Caco-2 (cell line): ENCODE results near the gene PPIL4. TPM values are rescaled to one million over a fixed set of nuclear protein-coding genes. Genes with fewer than 3 reads are reported as not detected.
"Not testable (repeated sequence)": the region's sequence is repeated elsewhere in the genome, so short reads cannot be mapped to it uniquely, and the experiment has no call there.

Experiments
- BruUV-seq: library from RNA; stranded (reverse); fragments of 400-500 nt; replicated peaks from 2 replicates; lab custom pipeline; 2021; lab: Mats Ljungman, UMichigan
- CTCF ChIA-PET: fragments of 300-600 bp; sonication (Branson Sonifier 250); formaldehyde crosslinking; loops from one replicate; lab custom pipeline; 2022; ENCODE audit warnings: antibody characterized with exemption; lab: Charles Lee
- POLR2A ChIA-PET: fragments of 300-600 bp; sonication (Branson Sonifier 250); formaldehyde crosslinking; loops from one replicate; lab custom pipeline; 2022; ENCODE audit warnings: antibody characterized with exemption; lab: Charles Lee
- DNase-seq, 2 experiments: peaks; one replicate each; pipeline versions ENCODE4 v3.0.0 to v3.0.0-alpha.2; 2020 to 2022
- H3K27me3 ChIP-seq: replicated peaks from 2 replicates; pipeline ENCODE4 v1.6.0; 2011; ENCODE audit warnings: low read length; ENCODE audit not compliant: control insufficient read depth, insufficient read depth
- H3K36me3 ChIP-seq: 2 replicates; pipeline ENCODE4 v1.5.1; 2011; ENCODE audit warnings: low read length; ENCODE audit not compliant: control insufficient read depth, insufficient read depth
- H3K4me1 ChIP-seq: fragments of 250-450 bp; sonication (Bioruptor Pico); 2 replicates; pipeline ENCODE4 v1.5.1; 2020; ENCODE audit warnings: mild to moderate bottlenecking
- H3K4me3 ChIP-seq: 2 replicates; pipeline ENCODE4 v1.5.1; 2011; ENCODE audit warnings: low read depth, mild to moderate bottlenecking, control low read depth, low read length
- H3K9me3 ChIP-seq: fragments of 250-450 bp; sonication (Bioruptor Pico); 2 replicates; pipeline ENCODE4 v1.5.1; 2020; ENCODE audit warnings: mild to moderate bottlenecking, moderate library complexity
- H3K27ac Mint-ChIP-seq: one replicate; pipeline ENCODE4 v1.8.0; 2022; ENCODE audit warnings: mixed read lengths; ENCODE audit not compliant: unreplicated experiment
- H3K27me3 Mint-ChIP-seq: one replicate; pipeline ENCODE4 v1.8.0; 2022; ENCODE audit warnings: mixed read lengths; ENCODE audit not compliant: insufficient read depth, unreplicated experiment
- H3K36me3 Mint-ChIP-seq: one replicate; pipeline ENCODE4 v1.8.0; 2022; ENCODE audit warnings: mild to moderate bottlenecking, mixed read lengths; ENCODE audit not compliant: insufficient read depth, unreplicated experiment
- H3K4me1 Mint-ChIP-seq: one replicate; pipeline ENCODE4 v1.8.0; 2022; ENCODE audit warnings: low read depth, mixed read lengths; ENCODE audit not compliant: unreplicated experiment
- H3K4me3 Mint-ChIP-seq: one replicate; pipeline ENCODE4 v1.8.0; 2022; ENCODE audit warnings: mild to moderate bottlenecking, moderate library complexity, mixed read lengths; ENCODE audit not compliant: unreplicated experiment
- H3K9me3 Mint-ChIP-seq: one replicate; pipeline ENCODE4 v1.8.0; 2022; ENCODE audit warnings: mixed read lengths; ENCODE audit not compliant: unreplicated experiment
- intact Hi-C: fragments of 100-400 bp; cut with micrococcal nuclease; formaldehyde crosslinking; loops from one replicate; pipeline ENCODE4 v1.10.0; 2022; ENCODE audit not compliant: unreplicated experiment
- total RNA-seq: library from RNA; stranded (reverse); gene quantifications from 2 replicates; pipeline ENCODE4 v1.2.3, GENCODE V29; 2022
- TF ChIP-seq, protein P1 (sequence below), 2 experiments: fragments of 200-600 bp in 1 of 2; IDR thresholded peaks; 1 replicate in 1 of 2; 2 replicates in 1 of 2; pipeline versions ENCODE4 v1.5.1 to v1.8.0; 2011 to 2022; ENCODE audit warnings: antibody characterized with exemption in 1 of 2, control low read depth in 1 of 2, inconsistent platforms in 1 of 2, low read depth in 1 of 2, low read length in 1 of 2, mild to moderate bottlenecking in 1 of 2, moderate library complexity in 1 of 2; ENCODE audit not compliant: insufficient read depth in 1 of 2, severe bottlenecking in 1 of 2, unreplicated experiment in 1 of 2

Gene PPIL4
- total RNA-seq, 1 experiment from 2014 or later, result 28.4 TPM

GRCh38 chr6:149463781-149464180, 82.1 kb downstream of the PPIL4 start:
- BruUV-seq, result no TSS peak
- CTCF ChIA-PET, result no interaction called here
- H3K27me3 ChIP-seq, result no peaks in the 10 kb centered on the region
- Mint-ChIP-seq H3K27ac (no peak overlapping the region), H3K4me1 (no peaks in the 10 kb centered on the region), H3K36me3 (no peaks in the 10 kb centered on the region), H3K9me3 (no peaks in the 10 kb centered on the region), H3K27me3 (no peaks in the 10 kb centered on the region), H3K4me3 (no peak overlapping the region)
- no peak for DNase-seq
- TF ChIP-seq, protein P1, sequence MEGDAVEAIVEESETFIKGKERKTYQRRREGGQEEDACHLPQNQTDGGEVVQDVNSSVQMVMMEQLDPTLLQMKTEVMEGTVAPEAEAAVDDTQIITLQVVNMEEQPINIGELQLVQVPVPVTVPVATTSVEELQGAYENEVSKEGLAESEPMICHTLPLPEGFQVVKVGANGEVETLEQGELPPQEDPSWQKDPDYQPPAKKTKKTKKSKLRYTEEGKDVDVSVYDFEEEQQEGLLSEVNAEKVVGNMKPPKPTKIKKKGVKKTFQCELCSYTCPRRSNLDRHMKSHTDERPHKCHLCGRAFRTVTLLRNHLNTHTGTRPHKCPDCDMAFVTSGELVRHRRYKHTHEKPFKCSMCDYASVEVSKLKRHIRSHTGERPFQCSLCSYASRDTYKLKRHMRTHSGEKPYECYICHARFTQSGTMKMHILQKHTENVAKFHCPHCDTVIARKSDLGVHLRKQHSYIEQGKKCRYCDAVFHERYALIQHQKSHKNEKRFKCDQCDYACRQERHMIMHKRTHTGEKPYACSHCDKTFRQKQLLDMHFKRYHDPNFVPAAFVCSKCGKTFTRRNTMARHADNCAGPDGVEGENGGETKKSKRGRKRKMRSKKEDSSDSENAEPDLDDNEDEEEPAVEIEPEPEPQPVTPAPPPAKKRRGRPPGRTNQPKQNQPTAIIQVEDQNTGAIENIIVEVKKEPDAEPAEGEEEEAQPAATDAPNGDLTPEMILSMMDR (IDR thresholded peaks at IDR 0.05; ENCODE audit: insufficient read depth in 1 of 2, low read depth in 1 of 2, low read length in 1 of 2, severe bottlenecking in 1 of 2, unreplicated experiment in 1 of 2), result no peak
- H3K9me3 ChIP-seq, result no peaks in the 10 kb centered on the region
- H3K36me3 ChIP-seq, result no peaks in the 10 kb centered on the region
- POLR2A ChIA-PET, result interaction anchor here (0.6 kb wide), 1 partner anchor 35 kb away, joined by 4 read pairs; no protein-coding TSS in a partner anchor
- no peaks in the 10 kb centered on the region for H3K4me1 ChIP-seq
- H3K4me3 ChIP-seq, result no peak overlapping the region
- intact Hi-C loops, result no loop called here

- CTCF ChIA-PET, H3K4me1 Mint-ChIP-seq, H3K27me3 ChIP-seq, H3K4me3 Mint-ChIP-seq, H3K36me3 ChIP-seq, H3K4me3 ChIP-seq, H3K27ac Mint-ChIP-seq, BruUV-seq, H3K36me3 Mint-ChIP-seq, POLR2A ChIA-PET, H3K4me1 ChIP-seq, intact Hi-C loops, H3K9me3 ChIP-seq, DNase-seq, H3K27me3 Mint-ChIP-seq, H3K9me3 Mint-ChIP-seq: not testable (repeated sequence)
Observed at GRCh38 chr6:149462712-149463111, 83.1 kb downstream of the PPIL4 start.

DNA sequence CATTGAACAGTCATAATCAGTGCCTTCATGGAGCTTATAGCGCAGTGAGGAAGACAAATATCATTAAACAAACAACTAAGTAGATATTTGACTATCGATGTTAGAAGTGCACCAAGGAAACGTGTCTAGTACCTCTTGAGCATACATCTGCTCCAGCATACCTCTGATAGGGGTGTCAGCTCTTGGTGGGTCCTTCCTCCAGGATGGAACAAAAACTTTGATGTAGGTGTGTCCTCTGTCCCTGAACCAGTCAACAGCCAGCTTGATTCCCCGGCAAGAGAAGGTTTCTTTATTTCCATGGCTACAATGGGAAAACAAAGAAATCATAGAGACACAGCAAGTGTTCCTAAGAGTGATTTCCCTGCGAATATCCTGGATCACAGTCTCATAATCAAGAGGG, 84.2 kb downstream of the PPIL4 start:
- Mint-ChIP-seq H3K4me1 (no peaks in the 10 kb centered on the region), H3K36me3 (no peaks in the 10 kb centered on the region), H3K27me3 (no peaks in the 10 kb centered on the region), H3K9me3 (no peaks in the 10 kb centered on the region), H3K27ac (no peak overlapping the region), H3K4me3 (no peak overlapping the region)
- intact Hi-C loops, result no loop called here
- BruUV-seq, result no TSS peak
- H3K27me3 ChIP-seq, result no peaks in the 10 kb centered on the region
- no peaks in the 10 kb centered on the region for H3K36me3 ChIP-seq
- TF ChIP-seq, protein P1 (IDR thresholded peaks at IDR 0.05; ENCODE audit: insufficient read depth in 1 of 2, low read depth in 1 of 2, low read length in 1 of 2, severe bottlenecking in 1 of 2, unreplicated experiment in 1 of 2), result no peak
- no peak for DNase-seq
- H3K9me3 ChIP-seq, result no peaks in the 10 kb centered on the region
- H3K4me1 ChIP-seq, result no peaks in the 10 kb centered on the region
- H3K4me3 ChIP-seq, result no peak overlapping the region
- ChIA-PET POLR2A (no interaction called here), CTCF (no interaction called here)

DNA sequence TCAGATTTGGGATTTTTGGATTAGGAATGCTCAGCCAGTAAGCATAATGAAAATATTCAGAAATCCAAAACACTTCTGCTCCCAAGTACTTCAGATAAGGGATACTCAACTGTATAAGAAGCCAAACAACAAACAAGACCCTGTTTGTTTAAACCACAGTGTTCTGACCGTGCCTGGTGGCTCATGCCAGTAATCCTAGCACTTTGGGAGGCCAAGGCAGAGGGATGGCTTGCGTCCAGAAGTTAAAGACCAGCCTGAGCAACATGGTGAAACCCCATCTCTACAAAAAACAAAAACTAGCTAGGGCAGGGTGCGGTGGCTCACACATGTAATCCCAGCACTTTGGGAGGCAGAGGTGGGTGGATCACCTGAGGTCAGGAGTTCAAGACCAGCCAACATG, 85.6 kb downstream of the PPIL4 start:
- H3K4me1 Mint-ChIP-seq, H3K36me3 Mint-ChIP-seq, H3K27me3 ChIP-seq, H3K36me3 ChIP-seq, CTCF ChIA-PET, POLR2A ChIA-PET, DNase-seq, H3K9me3 Mint-ChIP-seq, H3K9me3 ChIP-seq, H3K27ac Mint-ChIP-seq, H3K4me1 ChIP-seq, intact Hi-C loops, BruUV-seq, H3K4me3 ChIP-seq, H3K27me3 Mint-ChIP-seq, H3K4me3 Mint-ChIP-seq: not testable (repeated sequence)
